HL-60 (cell line): ENCODE measurements around the gene ECSCR.

Experiments used
- DNase-seq, 2 experiments: peaks; one replicate each; pipeline ENCODE4 v3.0.0-alpha.2; 2010 to 2020; ENCODE audit warnings: low read depth in 1 of 2, low spot score in 1 of 2
- H3K27ac ChIP-seq: fragments of 250-450 bp; sonication (Bioruptor Pico); replicated peaks from 2 replicates; pipeline ENCODE4 v1.5.1; 2020; ENCODE audit warnings: mild to moderate bottlenecking, moderate library complexity
- H3K27me3 ChIP-seq: fragments of 250-450 bp; sonication (Bioruptor Pico); 2 replicates; pipeline ENCODE4 v1.5.1; 2021; ENCODE audit warnings: mild to moderate bottlenecking, moderate library complexity; ENCODE audit not compliant: insufficient read depth, poor library complexity, severe bottlenecking
- H3K4me3 ChIP-seq: replicated peaks from 2 replicates; pipeline ENCODE4 v1.5.1; 2011; ENCODE audit warnings: mild to moderate bottlenecking, control low read depth, low read length; ENCODE audit not compliant: insufficient read depth
- CTCF ChIP-seq: IDR thresholded peaks from one replicate; pipeline ENCODE4 v1.5.1; 2011; ENCODE audit warnings: low read length, control low read depth, inconsistent platforms; ENCODE audit not compliant: insufficient read depth
- GABPA ChIP-seq: IDR thresholded peaks from 2 replicates; pipeline ENCODE4 v1.6.1; 2012; ENCODE audit warnings: low read depth
- POLR2AphosphoS5 ChIP-seq: IDR thresholded peaks from 2 replicates; pipeline ENCODE4 v1.6.1; 2012; ENCODE audit warnings: low read depth
- SPI1 ChIP-seq: IDR thresholded peaks from 2 replicates; pipeline ENCODE4 v1.6.1; 2012; ENCODE audit warnings: low read depth, mild to moderate bottlenecking, borderline replicate concordance
- TF ChIP-seq, protein P1 (sequence below): IDR thresholded peaks from 2 replicates; pipeline ENCODE4 v1.6.1; 2012; ENCODE audit warnings: low read depth; ENCODE audit not compliant: insufficient replicate concordance

Gene ECSCR

GRCh38 chr5:139451878-139452660, 10.5 kb downstream of the ECSCR start:
- Histone ChIP-seq H3K27me3 (no peaks in the 10 kb centered on the region), H3K4me3 (no peak overlapping the region), H3K27ac (no peak overlapping the region)
- DNase-seq = no peak
- no peak for TF ChIP-seq POLR2AphosphoS5
- TF ChIP-seq CTCF = no peak
- TF ChIP-seq SPI1 = no peak
- TF ChIP-seq, protein P1, sequence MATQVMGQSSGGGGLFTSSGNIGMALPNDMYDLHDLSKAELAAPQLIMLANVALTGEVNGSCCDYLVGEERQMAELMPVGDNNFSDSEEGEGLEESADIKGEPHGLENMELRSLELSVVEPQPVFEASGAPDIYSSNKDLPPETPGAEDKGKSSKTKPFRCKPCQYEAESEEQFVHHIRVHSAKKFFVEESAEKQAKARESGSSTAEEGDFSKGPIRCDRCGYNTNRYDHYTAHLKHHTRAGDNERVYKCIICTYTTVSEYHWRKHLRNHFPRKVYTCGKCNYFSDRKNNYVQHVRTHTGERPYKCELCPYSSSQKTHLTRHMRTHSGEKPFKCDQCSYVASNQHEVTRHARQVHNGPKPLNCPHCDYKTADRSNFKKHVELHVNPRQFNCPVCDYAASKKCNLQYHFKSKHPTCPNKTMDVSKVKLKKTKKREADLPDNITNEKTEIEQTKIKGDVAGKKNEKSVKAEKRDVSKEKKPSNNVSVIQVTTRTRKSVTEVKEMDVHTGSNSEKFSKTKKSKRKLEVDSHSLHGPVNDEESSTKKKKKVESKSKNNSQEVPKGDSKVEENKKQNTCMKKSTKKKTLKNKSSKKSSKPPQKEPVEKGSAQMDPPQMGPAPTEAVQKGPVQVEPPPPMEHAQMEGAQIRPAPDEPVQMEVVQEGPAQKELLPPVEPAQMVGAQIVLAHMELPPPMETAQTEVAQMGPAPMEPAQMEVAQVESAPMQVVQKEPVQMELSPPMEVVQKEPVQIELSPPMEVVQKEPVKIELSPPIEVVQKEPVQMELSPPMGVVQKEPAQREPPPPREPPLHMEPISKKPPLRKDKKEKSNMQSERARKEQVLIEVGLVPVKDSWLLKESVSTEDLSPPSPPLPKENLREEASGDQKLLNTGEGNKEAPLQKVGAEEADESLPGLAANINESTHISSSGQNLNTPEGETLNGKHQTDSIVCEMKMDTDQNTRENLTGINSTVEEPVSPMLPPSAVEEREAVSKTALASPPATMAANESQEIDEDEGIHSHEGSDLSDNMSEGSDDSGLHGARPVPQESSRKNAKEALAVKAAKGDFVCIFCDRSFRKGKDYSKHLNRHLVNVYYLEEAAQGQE = no peak
- TF ChIP-seq GABPA = no peak

DNA sequence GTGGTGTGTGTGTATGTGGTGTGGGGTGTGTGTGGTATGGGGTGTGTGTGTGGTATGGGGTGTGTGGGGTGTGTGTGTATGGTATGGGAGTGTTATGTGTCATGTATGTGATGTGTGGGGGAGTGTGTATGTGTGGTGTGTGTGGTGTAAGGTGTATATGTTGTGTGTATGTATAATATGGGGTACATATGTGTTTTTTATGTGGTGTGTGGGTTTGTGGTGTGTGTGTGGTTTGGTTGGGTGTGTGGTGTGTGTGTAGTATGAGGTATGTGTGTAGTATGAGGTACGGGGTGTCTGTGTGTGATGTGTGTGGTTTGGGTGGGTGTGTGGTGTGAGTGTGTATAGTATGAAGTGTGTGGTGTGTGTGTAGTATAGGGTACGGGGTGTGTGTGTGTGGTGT, 11.4 kb downstream of the ECSCR start:
- Histone ChIP-seq H3K27ac (no peak overlapping the region), H3K27me3 (no peaks in the 10 kb centered on the region), H3K4me3 (no peak overlapping the region)
- DNase-seq = no peak
- TF ChIP-seq CTCF (no peak), POLR2AphosphoS5 (no peak), SPI1 (no peak), GABPA (no peak)
- TF ChIP-seq, protein P1 = no peak

DNA sequence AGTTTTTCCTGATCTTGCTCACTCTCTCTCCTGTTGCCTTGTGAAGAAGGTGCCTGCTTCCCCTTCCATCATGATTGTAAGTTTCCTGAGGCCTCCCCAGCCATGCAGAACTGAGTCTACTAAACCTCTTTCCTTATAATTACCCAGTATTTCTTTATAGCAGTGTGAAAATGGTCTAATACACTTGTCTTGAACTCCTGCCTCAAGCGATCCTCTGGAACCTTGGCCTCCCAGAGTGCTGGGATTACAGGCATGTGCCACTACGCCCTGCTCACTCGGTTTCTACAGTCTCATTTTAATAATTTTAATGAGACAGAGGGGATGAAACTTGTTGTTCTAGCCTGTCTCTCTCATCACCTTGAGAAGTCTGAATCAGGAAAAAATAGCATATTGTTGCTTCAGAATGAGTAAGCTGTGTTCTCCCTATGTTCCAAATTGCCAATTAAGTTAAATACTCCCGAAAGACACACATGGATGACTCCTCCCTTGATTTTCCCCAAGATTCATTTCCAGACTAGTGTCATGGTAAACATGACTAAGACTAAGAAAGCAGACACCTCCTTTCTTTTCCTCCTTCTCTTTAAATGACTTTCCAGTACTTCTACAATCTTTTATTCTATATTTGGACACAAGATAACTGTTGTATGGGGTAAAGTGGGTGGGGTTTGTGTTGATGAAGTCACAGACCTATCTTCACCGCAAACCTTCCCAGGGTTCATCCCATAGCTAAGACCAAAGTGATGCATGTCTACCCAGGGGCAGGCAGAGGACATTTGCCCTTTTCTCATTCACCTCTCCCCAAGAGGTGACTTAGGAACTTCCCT, 15.4 kb downstream of the ECSCR start:
- DNase-seq = no peak
- TF ChIP-seq, protein P1 = no peak
- no peak for TF ChIP-seq GABPA
- TF ChIP-seq SPI1 = no peak
- no peak for TF ChIP-seq POLR2AphosphoS5
- no peak for TF ChIP-seq CTCF
- no peak overlapping the region for H3K27ac ChIP-seq

More for the DNA sequence above, 15.4 kb downstream of the ECSCR start:
- no peak overlapping the region for H3K4me3 ChIP-seq
- H3K27me3 ChIP-seq = no peaks in the 10 kb centered on the region
